ENCODE data around the gene NFYC. TPM values are rescaled to one million over a fixed set of nuclear protein-coding genes. Genes with fewer than 3 reads are reported as not detected.

Gene NFYC
- total and polyA plus RNA-seq, 2 experiments from 2014 or later: 36.2 to 42.7 TPM

- no peak for TF ChIP-seq ETS1 (IDR thresholded peaks at IDR 0.05)
- no peak for TF ChIP-seq POLR2AphosphoS5 (IDR thresholded peaks at IDR 0.05; ENCODE audit: low read depth)
- TF ChIP-seq ZNF331 (CRISPR knock-in tag; IDR thresholded peaks at IDR 0.05; ENCODE audit: low read depth): no peak
- TF ChIP-seq EZH2 (IDR thresholded peaks at IDR 0.05; ENCODE audit: low read depth, unreplicated experiment): no peak
- no peak for TF ChIP-seq STAT1 (IDR thresholded peaks at IDR 0.05; ENCODE audit: unreplicated experiment)
Measured at GRCh38 chr1:40696294-40696693, 4.8 kb downstream of the NFYC start (continued).

GRCh38 chr1:40697436-40697835, 5.9 kb downstream of the NFYC start:
- no peak overlapping the region for H3K27ac ChIP-seq (ENCODE audit: low read depth)
- no peaks in the 10 kb centered on the region for H3K36me3 Mint-ChIP-seq (ENCODE audit: low read depth)
- H3K36me3 ChIP-seq (ENCODE audit: insufficient read depth): no peaks in the 10 kb centered on the region
- H4K20me1 ChIP-seq (replicated peaks; ENCODE audit: insufficient read depth): peaks cover 3% of the 10 kb centered on the region; the same call in 1 of the 2 replicates
- peaks cover 34% of the 10 kb centered on the region for H3K4me1 ChIP-seq (ENCODE audit: insufficient read depth)
- no peak overlapping the region for H3K4me3 Mint-ChIP-seq
- H3K4me3 ChIP-seq: no peak overlapping the region
- ATAC-seq: no peak
- no peak for DNase-seq (ENCODE audit: low spot score)
- H3K27ac Mint-ChIP-seq: no peak overlapping the region
- no peaks in the 10 kb centered on the region for H3K27me3 ChIP-seq (ENCODE audit: insufficient read depth)
- no peaks in the 10 kb centered on the region for H3K9me3 Mint-ChIP-seq
- H3K4me2 ChIP-seq: no peak overlapping the region
- no peaks in the 10 kb centered on the region for H3K9me2 ChIP-seq (ENCODE audit: insufficient read depth)
- no peaks in the 10 kb centered on the region for H3F3A ChIP-seq (replicated peaks; ENCODE audit: low read depth)
- H3K27me3 Mint-ChIP-seq (ENCODE audit: insufficient read depth, low read depth, poor library complexity): peaks cover 6% of the 10 kb centered on the region
- H2AFZ ChIP-seq: no peak overlapping the region
- H3K4me1 Mint-ChIP-seq: peaks cover 40% of the 10 kb centered on the region
- no peak for TF ChIP-seq ETS1 (IDR thresholded peaks at IDR 0.05)
- no peak for TF ChIP-seq POLR2AphosphoS5 (IDR thresholded peaks at IDR 0.05; ENCODE audit: low read depth)
- no peak for TF ChIP-seq CTCF (conservative IDR thresholded peaks at IDR 0.05; ENCODE audit: low read depth in 2 of 2)
- peaks cover 100% of the 10 kb centered on the region for H3K79me2 ChIP-seq (replicated peaks; ENCODE audit: insufficient read depth)

GRCh38 chr1:40699787-40700186, 8.3 kb downstream of the NFYC start:
- H3K4me3 Mint-ChIP-seq: no peak overlapping the region
- no peaks in the 10 kb centered on the region for H3K9me3 Mint-ChIP-seq
- H3K4me1 ChIP-seq (ENCODE audit: insufficient read depth): peaks cover 31% of the 10 kb centered on the region
- no peak overlapping the region for H3K27ac ChIP-seq (ENCODE audit: low read depth)
- H3K4me2 ChIP-seq: no peak overlapping the region
- no peaks in the 10 kb centered on the region for H3K36me3 ChIP-seq (ENCODE audit: insufficient read depth)
- H3K27me3 Mint-ChIP-seq (ENCODE audit: insufficient read depth, low read depth, poor library complexity): peaks cover 6% of the 10 kb centered on the region
- H3K27ac Mint-ChIP-seq: no peak overlapping the region
- DNase-seq (ENCODE audit: low spot score): no peak
- no peaks in the 10 kb centered on the region for H3K27me3 ChIP-seq (ENCODE audit: insufficient read depth)
- H3K79me2 ChIP-seq (replicated peaks; ENCODE audit: insufficient read depth): peaks cover 100% of the 10 kb centered on the region
- H2AFZ ChIP-seq: no peak overlapping the region
- H3F3A ChIP-seq (replicated peaks; ENCODE audit: low read depth): no peaks in the 10 kb centered on the region
- TF ChIP-seq NANOG (IDR thresholded peaks at IDR 0.05; ENCODE audit: borderline replicate concordance): no peak
- H3K4me3 ChIP-seq: no peak overlapping the region
- H3K4me1 Mint-ChIP-seq: peaks cover 32% of the 10 kb centered on the region
- no peak for ATAC-seq
- H3K9me2 ChIP-seq (ENCODE audit: insufficient read depth): no peaks in the 10 kb centered on the region
- H4K20me1 ChIP-seq (replicated peaks; ENCODE audit: insufficient read depth): peaks cover 3% of the 10 kb centered on the region; the same call in 1 of the 2 replicates
- no peaks in the 10 kb centered on the region for H3K36me3 Mint-ChIP-seq (ENCODE audit: low read depth)

All from GM23338 (cell line).